HCEC 1CT (cell line): ENCODE data around the gene PFDN2.
A peak's percentile ranks its signal among the peaks of the same experiment; 100 is the strongest.
"Not testable (repeated sequence)": the region's sequence is repeated elsewhere in the genome, so short reads cannot be mapped to it uniquely, and the experiment has no call there.

Source experiments
- DNase-seq: peaks from one replicate; pipeline ENCODE4 v3.0.0-alpha.2; 2017

The PFDN2 gene

DNA sequence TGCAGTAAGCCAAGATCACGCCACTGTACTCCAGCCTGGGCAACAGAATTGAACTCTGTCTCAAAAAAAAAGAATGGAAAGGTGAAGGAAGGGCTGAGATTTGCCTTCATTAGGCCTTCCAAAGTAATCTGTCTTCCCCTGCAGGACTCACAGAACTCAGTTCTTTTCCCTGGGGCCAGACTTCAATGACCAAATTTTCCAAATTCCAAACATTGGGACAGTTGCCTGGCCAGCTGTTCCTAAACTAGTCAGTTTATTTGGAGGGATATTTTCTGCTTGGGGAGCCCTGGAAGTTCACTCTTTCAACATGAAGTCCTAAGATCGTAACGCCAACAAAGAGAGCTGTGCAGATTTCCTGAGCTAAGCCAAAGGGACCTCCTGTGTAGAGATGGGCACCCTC, 20.0 kb upstream of the PFDN2 start:
- DNase-seq, result no peak

DNA sequence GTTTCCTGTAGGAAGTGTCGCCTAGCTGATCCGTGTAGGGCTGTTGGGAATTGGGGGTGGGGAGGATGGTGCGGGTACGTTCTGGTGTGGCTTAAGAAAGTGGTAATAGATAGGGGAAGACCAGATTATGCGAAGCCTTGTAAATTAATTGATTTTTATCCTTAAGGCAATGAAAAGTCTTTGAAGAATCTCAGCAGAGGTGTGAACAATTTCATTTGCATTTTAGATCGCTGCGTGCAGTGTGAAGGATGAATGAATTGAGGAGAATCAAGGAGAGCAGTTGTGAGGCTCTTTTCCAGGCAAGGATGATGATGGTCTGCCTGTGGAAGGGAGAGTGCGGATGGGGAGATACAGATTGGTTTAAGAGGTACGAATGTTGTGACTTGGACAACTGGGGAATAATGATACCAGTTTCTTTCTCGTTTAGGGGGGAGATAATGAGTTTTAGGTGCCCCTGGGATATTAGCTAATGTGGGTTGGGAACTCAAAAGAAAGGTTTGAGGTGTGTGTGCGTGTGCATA, 15.4 kb upstream of the PFDN2 start:
- no peak for DNase-seq

GRCh38 chr1:161132410-161133219, 14.8 kb upstream of the PFDN2 start, which contains the start of gene DEDD:
DEDD (minus strand) TSS chr1:161132667; CDS start chr1:161124462, 8,205 bp downstream.
- DNase-seq, result peak; percentile 98

DNA sequence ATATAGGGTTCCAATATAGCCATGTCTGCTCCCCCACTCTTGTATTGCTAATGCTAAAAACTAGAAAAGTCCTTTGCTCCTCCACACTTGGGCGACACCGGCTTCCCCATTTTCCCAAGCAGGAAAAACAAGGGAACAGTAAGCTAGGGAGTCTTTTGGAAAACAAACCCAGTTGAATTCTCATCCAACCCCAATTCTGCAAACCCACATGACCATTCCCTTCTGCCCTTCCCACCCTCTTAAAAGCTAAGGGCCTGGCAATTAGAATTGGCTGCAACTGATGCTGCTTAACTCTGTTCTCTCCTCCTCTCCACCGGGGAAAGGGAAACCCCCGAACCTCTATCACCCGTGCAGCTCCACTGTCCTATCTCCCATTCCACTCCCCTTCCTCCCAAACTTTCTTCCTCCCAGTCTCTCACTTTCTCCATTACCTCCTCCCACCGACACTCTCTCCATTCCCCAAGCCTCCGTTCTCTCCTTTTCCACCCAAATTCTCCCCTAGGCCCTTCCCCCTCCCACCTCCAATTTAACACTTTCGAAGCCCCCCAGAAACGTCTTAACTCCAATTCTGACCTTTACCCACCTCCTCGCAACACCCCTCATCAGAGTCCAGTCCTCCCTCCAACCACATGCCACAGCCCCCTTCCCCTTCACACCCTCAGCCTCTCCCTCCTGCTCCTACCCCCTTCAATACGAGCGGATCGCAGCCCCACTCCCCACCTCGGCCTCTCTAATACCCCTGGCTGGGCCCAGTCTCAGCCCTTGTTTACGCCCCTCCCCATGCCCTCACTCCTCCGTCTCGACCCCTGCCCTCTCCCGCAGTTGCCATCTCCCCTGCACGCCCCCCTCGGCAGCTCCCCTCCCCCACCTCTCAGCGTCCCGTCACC, 13.9 kb upstream of the PFDN2 start:
- DNase-seq, result no peak

- DNase-seq, result no peak
Measured at GRCh38 chr1:161130266-161130665, 12.4 kb upstream of the PFDN2 start.

DNA sequence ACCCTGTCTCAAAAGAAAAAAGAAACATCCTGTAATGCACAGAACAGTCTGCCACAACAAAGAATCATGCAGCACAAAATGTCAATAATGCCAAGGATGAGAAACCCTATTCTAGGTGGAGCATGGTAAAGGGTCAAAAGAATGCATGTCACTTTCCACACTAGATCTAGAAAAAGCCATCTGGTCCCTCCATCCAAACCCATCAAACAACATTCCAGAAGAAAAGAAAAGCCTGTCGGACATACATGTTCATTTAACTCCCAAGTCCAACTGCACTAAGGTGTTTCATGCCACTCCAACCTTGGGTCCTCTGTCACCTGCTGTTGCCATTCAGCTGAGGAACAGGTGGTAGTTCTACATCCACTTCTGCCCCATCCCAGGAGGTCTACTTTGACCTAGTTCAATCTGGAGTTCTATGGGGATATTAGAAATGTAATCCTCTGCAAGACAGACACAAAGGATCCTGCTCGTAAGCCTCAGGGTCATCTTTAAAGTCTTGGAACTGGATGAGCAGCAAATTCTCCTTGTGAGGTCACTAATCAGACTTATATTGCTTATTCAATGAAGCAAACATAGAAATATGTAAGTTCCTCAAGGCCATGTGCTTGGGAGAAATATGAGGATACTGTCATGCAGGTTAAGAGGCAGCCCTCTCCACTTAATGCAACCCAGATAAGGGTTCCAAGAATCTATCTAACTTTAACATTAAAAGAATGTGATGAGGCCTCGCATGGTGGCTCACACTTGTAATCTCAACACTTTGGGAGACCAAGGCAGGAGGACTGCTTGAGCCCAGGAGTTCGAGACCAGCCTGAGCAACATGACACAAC, 11.0 kb upstream of the PFDN2 start:
- no peak for DNase-seq

DNA sequence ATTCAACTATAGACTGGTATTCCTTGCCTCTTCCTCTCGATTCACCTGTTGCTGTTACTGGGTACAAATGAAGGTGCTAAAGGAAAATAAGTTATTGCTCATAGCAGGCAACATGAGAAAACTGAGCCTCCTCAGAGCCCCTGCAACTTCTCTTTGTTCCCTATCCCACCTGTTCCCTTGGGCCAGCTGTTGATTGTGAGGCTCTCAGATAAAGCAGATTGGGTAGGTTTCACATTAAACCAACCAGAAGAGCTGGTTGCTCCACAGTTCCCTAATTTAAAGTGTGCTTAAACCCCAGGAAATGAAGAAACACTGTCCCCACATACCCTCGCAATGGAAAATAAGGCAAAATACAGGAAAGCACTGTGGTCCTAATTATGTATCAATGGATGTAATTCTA, 9.8 kb upstream of the PFDN2 start:
- no peak for DNase-seq

DNA sequence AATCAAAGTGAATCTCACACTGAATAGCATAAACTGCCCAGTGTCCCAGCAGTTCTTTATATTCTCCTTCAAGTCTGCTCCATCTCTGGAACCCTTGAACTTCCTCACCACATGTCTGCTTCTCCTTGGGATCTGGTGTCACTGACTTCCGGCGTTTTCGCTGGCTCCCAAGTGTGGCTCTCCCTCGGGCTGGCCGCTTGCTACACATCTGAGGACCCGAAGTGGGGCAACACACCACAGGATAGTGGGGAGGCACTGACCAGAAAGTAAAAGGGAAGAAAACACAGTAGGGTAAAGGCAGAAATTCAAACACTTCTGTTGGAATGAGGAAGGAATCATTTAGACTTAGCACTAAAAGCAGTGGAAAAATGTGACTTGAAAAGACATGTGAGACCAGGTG, 5.1 kb upstream of the PFDN2 start:
- DNase-seq, result no peak

DNA sequence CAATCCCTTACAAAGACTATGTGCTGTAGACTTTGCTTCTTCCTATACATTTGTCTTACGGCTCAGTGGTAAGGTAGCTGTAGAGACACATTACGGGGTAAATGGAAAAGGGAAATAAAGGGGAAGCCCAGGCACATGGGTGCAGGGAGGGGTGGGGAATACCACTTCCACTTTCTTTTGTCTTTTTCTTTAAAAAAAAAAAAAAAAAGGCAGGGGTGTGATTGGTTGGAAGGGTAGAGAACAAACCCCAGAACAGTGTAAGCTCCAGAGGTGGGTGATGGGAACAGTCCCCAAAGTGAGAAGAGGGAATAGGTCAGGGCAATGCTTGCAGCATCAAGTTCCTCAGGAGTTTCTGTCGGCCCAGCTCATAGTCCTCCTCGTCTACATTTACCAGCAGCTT, 4.0 kb upstream of the PFDN2 start:
- DNase-seq, result no peak

- DNase-seq, result no peak
Measured at GRCh38 chr1:161121042-161121650, 3.3 kb upstream of the PFDN2 start.

DNA sequence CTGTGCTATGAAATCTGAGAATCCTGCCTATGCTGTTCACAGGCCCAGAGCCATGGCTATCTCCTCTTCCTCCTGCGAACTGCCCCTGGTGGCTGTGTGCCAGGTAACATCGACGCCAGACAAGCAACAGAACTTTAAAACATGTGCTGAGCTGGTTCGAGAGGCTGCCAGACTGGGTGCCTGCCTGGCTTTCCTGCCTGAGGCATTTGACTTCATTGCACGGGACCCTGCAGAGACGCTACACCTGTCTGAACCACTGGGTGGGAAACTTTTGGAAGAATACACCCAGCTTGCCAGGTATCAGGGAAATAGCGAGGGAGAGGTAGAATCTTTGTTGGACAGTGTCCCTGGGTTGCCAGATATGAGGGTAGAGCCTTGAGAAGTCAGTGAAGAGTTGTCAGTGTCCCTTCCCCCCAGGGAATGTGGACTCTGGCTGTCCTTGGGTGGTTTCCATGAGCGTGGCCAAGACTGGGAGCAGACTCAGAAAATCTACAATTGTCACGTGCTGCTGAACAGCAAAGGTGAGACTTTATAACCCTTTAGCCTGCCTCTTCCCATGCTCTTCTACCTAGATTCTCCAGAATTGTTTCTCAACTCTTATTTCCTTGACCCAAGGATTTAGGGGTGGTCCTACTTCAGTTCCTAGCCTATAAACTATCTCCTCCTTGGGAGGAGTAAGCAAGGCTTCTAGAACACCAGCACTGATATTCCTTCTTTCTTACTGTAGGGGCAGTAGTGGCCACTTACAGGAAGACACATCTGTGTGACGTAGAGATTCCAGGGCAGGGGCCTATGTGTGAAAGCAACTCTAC, 1.5 kb upstream of the PFDN2 start:
- DNase-seq, result peak; percentile 71

DNA sequence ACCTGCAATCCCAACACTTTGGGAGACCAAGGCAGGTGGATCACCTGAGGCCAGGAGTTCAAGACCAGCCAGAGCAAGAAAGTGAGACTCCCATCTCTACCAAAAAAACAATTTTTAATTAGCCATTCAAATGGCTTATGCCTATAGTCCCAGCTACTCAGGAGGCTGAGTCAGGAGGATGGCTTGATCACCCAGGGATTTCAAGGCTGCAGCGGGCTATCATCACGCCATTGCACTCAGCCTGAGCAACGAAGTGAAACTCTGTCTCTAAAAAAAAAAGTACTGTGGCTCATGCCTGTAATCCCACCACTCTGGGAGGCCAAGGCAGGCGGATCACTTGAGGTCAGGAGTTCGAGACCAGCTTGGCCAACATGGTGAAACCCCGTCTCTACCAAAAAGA, 1.9 kb downstream of the PFDN2 start:
- DNase-seq, result not testable (repeated sequence)

- DNase-seq, result peak; percentile 96
Measured at GRCh38 chr1:161115132-161115711, 2.6 kb downstream of the PFDN2 start.

GRCh38 chr1:161114556-161114955, 3.3 kb downstream of the PFDN2 start:
- DNase-seq, result peak; percentile 53

- no peak for DNase-seq
Measured at GRCh38 chr1:161113915-161114314, 3.9 kb downstream of the PFDN2 start.

- no peak for DNase-seq
Measured at GRCh38 chr1:161111527-161111926, 6.3 kb downstream of the PFDN2 start.

GRCh38 chr1:161111117-161111516, 6.7 kb downstream of the PFDN2 start:
- no peak for DNase-seq

- peak; percentile 13 for DNase-seq
Measured at GRCh38 chr1:161106431-161106830, 11.4 kb downstream of the PFDN2 start.

GRCh38 chr1:161100556-161100955, 17.3 kb downstream of the PFDN2 start:
- DNase-seq, result no peak

- no peak for DNase-seq
Measured at GRCh38 chr1:161099090-161099802, 18.6 kb downstream of the PFDN2 start.
